Stimulated activated effector memory CD8-positive, alpha-beta T cell treated with anti-CD3 and anti-CD28 coated beads, Interleukin-12 subunit alpha, Interleukin-12 subunit beta, amount 100 ng/mL, for 72 hours (primary cell): ENCODE measurements around the gene ZBTB8A.
"Not testable (repeated sequence)": the region's sequence is repeated elsewhere in the genome, so short reads cannot be mapped to it uniquely, and the experiment has no call there.

Source experiments
- ATAC-seq: fragments of 150-1000 bp; cut with Tn5 transposase; 2 replicates; pipeline ENCODE4 v1.10.0; 2021
- DNase-seq, 2 donors: peaks; one replicate each; pipeline ENCODE4 v3.0.0; 2021 to 2022; ENCODE audit warnings: low spot score in 2 of 2
- H3K27ac Mint-ChIP-seq: one replicate; pipeline ENCODE4 v1.8.0; 2022; ENCODE audit warnings: mild to moderate bottlenecking, mixed read lengths
- H3K36me3 Mint-ChIP-seq: one replicate; pipeline ENCODE4 v1.8.0; 2022; ENCODE audit warnings: mild to moderate bottlenecking, mixed read lengths
- H3K4me1 Mint-ChIP-seq: one replicate; pipeline ENCODE4 v1.8.0; 2022; ENCODE audit warnings: mixed read lengths
- H3K4me3 Mint-ChIP-seq: one replicate; pipeline ENCODE4 v1.8.0; 2022; ENCODE audit warnings: mild to moderate bottlenecking, mixed read lengths
- H3K9me3 Mint-ChIP-seq: one replicate; pipeline ENCODE4 v1.8.0; 2022; ENCODE audit warnings: mixed read lengths

The ZBTB8A gene

DNA sequence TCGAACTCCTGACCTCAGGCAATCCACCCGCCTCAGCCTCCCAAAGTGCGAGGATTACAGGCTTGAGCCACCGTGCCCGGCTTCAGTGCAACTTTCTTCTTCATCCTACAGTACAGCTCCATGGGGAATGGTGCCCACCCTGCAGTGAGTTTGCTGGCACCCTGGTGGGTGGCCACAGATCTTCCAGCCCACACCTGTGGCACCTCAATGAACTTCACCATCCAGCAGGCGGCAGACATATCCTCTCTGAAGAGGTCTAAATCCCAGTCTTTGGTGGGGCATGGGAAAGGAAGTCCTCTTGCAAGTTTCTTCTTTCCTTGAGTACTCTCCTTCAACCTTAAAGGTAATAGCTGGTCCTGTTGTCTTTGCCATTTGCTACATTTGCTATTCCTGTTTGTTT is 18.1 kb upstream of the ZBTB8A start:
- DNase-seq (no peak), ATAC-seq (no peak)
- H3K4me1 Mint-ChIP-seq, result peaks cover 12% of the 10 kb centered on the region
- H3K4me3 Mint-ChIP-seq, result peak overlapping the region; percentile 57
- no peaks in the 10 kb centered on the region for H3K36me3 Mint-ChIP-seq
- peak overlapping the region; percentile 48 for H3K27ac Mint-ChIP-seq
- no peaks in the 10 kb centered on the region for H3K9me3 Mint-ChIP-seq

DNA sequence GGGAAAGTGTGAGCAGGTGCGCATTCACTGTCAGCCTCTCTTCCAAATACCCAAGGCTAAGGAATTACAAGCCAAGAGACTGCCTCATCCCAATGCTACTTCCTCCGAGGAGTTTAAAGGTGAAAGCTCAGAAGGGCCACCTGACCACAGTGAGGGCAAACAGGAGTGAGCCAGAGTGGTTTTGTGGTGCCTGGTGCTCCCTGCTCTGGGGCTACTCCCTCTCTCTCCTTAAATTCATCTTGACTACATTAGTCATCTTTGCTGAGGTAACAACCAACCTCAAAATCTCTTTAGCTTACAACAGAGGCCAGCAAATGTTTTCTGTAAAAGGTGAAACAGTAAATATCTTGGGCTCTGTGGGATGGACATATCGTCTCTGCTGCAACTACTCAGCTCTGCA is 14.2 kb upstream of the ZBTB8A start:
- Mint-ChIP-seq H3K4me3 (no peak overlapping the region), H3K27ac (no peak overlapping the region), H3K9me3 (no peaks in the 10 kb centered on the region), H3K36me3 (no peaks in the 10 kb centered on the region), H3K4me1 (peaks cover 11% of the 10 kb centered on the region)
- ATAC-seq, result peak; percentile 47
- no peak for DNase-seq

DNA sequence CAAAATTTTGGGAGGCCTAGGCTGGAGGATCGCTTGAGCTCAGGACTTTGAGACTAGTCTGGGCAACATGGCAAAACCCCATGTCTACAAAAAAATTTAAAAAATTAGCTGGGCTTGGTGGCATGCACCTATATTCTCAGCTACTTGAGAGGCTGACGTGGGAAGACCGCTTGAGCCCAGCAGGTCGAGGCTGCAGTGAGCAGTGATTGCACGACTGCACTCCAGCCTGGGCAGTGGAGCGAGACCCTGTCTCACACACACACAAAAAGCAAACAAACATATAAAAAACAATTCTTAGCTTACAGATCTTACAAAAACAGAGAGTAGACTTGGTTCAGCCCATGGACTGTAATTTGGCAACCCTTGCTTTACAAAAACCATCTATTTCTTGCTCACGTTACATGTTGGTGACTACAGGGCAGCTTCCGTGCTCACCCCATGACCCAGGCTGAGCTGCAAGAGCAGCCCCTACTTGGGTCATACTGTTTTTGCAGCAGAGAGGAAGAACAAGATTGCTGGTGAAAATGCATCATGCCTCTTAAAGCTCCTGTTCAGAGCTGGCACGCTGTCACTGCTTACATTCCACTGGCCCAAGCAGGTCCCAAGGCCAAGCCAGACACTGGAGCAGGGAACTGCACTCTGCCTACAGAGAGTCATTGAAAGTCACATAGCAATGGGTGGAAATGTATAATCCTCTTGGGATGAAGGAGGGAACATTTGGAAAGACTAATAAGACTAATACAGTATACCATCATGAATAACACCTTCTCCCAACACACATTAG is 13.4 kb upstream of the ZBTB8A start:
- peaks cover 6% of the 10 kb centered on the region for H3K4me1 Mint-ChIP-seq
- H3K9me3 Mint-ChIP-seq, result no peaks in the 10 kb centered on the region
- H3K4me3 Mint-ChIP-seq, result no peak overlapping the region
- no peaks in the 10 kb centered on the region for H3K36me3 Mint-ChIP-seq
- DNase-seq, result no peak
- ATAC-seq, result no peak
- H3K27ac Mint-ChIP-seq, result no peak overlapping the region

DNA sequence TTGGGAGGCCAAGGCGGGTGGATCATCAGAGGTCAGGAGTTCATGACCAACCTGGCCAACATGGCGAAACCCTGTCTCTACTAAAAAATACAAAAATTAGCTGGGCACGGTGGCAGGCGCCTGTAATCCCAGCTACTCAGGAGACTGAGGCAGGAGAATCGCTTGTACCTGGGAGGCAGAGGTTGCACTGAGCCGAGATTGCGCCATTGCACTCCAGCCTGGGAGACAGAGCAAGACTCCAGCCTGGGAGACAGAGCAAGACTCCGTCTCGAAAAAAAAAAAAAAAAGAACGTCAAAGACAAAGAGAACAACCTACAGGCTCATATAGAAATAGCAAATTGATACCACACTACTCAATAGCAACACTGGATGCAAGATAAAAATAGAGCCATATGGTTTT is 10.7 kb upstream of the ZBTB8A start:
- not testable (repeated sequence) for H3K9me3 Mint-ChIP-seq, H3K27ac Mint-ChIP-seq, ATAC-seq, H3K36me3 Mint-ChIP-seq, H3K4me1 Mint-ChIP-seq, DNase-seq, H3K4me3 Mint-ChIP-seq

DNA sequence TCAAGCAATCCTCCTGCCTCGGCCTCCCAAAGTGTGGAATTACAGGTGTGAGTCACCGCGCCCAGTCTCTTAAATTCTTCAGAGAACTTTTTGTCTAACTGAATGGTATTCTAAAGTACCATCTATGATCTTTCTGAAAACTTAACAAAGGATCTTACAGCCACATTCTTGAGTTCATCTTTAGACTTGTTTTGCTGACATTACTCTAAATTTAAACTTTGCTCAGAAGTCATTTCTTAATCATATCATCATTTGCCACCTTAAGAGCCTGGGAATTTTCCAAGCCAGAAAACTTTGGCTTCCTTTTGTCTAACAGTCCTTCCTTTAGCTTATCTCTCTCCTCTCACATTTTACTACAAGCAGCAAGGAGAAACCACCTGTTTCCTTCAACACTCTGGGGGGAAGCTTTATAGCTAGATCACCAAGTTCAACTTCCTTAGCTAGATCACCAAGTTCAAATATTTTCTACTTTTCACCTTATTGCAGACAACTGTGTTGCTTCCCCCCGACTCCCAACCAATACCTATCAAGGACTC is 5.4 kb upstream of the ZBTB8A start:
- ATAC-seq (no peak), DNase-seq (no peak)
- Mint-ChIP-seq H3K9me3 (no peaks in the 10 kb centered on the region), H3K4me3 (no peak overlapping the region), H3K27ac (no peak overlapping the region), H3K36me3 (no peaks in the 10 kb centered on the region), H3K4me1 (peaks cover under 1% of the 10 kb centered on the region)

DNA sequence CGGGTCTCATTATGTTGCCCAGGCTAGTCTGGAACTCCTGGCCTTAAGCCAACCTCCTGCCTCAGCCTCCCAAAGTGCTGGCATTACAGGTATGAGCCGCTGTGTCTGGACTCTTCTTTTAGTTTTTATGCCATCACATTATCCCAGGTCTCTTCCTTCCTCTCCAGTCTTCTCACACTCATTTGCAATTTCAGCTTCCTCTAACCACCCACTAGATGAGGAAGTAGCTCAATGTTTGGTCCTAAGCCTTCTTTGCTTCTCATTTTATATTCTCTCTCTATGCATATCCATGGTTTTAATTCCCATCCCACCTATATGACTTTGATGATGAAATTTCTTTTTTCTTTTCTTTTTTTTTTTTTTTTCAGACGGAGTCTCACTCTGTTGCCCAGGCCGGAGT is 3.1 kb upstream of the ZBTB8A start:
- ATAC-seq (no peak), DNase-seq (no peak)
- Mint-ChIP-seq H3K4me3 (no peak overlapping the region), H3K27ac (no peak overlapping the region), H3K4me1 (peaks cover 11% of the 10 kb centered on the region), H3K36me3 (no peaks in the 10 kb centered on the region), H3K9me3 (no peaks in the 10 kb centered on the region)

DNA sequence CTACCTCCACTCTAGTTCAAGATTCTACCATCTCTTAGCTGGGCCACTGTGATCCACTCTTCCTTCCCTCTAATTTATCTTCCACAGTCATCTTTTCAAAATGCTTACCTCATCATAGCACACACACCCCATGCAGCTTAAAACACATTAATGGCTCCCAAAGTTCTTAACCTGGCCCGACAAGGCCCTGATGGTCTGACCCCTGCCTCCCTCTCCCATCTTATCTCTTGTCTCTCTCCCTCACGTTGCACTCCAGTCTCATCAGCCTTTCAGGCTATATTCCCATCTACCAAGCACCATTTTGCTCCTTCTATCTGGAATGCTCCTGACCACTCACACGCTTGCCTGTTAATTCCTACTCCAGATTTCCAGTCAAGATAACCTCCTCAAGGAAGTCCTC is 2.5 kb upstream of the ZBTB8A start:
- ATAC-seq, result no peak
- no peaks in the 10 kb centered on the region for H3K36me3 Mint-ChIP-seq
- H3K27ac Mint-ChIP-seq, result no peak overlapping the region
- peaks cover 11% of the 10 kb centered on the region for H3K4me1 Mint-ChIP-seq
- no peak for DNase-seq
- H3K9me3 Mint-ChIP-seq, result no peaks in the 10 kb centered on the region
- no peak overlapping the region for H3K4me3 Mint-ChIP-seq

DNA sequence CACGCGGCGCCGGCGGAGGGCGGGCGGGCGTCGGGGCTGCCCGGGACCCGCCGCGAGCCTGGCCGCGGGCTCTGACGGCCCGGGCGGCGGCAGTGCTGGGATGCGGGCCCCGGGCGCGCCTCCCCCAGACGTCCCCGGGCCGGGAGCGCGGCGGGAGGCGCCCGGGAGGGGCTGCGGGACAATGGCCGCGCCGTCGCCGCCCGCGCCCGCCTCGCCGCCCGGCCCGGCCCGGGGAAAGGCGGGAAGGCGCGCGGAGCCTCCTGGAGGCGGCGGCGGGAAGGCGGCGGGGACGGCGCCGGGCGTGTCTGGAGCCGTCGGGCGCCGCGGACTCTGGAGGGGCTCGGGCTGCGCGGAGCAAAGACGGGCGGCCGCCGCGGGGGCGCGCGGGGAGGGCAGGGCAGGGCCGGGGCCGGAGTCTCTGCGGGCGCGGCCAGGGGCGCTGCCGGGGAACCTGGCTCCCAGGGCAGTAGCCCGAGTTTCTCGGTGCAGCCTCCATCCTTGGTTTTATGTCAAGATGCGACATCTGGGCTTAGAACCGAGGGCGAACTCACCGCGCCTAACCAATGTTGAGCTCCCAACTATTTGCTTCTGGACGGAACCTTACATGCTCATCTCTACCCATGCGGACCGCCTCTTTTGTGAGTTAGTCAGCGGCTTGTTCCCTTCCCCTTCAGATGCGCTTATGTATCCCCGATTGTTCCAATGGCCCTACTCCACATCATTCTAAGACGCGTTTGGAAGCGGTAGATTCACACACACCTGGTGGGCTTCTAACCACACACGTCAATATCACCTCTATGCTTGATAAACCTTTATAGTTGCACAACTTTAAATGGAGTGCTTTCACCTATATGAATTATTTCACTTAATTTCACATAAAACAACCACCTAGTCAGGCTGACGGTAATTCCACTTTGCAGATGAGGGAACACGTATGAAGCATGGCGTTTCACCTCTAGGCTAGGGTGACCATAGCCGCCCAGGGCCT is 651 bp downstream of the ZBTB8A start:
- peak; percentile 65 for ATAC-seq
- Mint-ChIP-seq H3K36me3 (no peaks in the 10 kb centered on the region), H3K4me1 (peaks cover 11% of the 10 kb centered on the region), H3K4me3 (peak overlapping the region; percentile 68), H3K27ac (peak overlapping the region; percentile 27), H3K9me3 (no peaks in the 10 kb centered on the region)
- peak in 1 of 2 donors; percentile 48 for DNase-seq

DNA sequence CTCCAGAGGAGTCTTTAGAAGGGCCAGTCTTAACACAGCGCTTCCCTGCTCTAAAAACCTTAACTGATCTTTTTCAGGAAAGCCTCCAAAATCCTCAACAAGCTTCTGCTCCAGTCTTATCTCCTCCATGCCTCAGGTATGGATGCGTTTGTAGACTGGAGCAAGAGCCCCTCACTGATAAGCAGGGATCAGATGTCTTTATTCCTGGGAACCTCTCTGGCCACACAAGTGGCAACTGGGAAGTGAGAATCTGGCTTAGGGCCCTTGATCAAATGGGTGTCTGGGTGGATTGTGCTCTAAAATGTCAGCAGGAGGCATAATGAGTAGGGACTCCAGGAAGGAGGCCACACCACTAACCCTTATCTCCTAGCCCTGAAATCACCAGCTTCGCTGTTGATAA is 1.4 kb downstream of the ZBTB8A start:
- H3K36me3 Mint-ChIP-seq, result no peaks in the 10 kb centered on the region
- no peaks in the 10 kb centered on the region for H3K9me3 Mint-ChIP-seq
- H3K4me1 Mint-ChIP-seq, result peaks cover 11% of the 10 kb centered on the region
- no peak for DNase-seq
- no peak for ATAC-seq
- no peak overlapping the region for H3K27ac Mint-ChIP-seq
- peak overlapping the region; percentile 68 for H3K4me3 Mint-ChIP-seq

DNA sequence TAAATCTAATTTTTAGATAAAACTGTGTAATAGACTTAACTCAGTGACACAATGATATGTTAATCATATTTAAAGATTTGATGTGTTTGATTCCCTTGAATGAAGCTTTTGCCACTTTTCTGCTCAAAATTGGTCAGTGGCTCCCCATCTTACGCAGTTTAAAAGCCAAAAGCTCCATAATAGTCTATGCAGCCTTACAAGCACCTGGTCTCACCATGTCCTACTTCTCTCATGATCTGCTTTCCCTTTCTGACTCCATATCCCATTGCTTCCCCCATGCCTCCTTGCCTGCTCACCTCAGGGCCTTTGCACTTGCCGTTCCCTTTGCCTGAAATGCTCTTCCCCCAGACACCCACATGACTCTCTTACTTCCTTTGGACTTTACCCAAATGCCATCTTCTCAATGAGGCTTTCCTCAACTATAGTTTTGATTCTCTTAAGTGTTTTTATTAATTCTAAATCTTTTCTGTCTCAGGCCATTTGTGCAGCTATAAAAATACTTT is 1.9 kb downstream of the ZBTB8A start:
- Mint-ChIP-seq H3K4me1 (peaks cover 11% of the 10 kb centered on the region), H3K36me3 (no peaks in the 10 kb centered on the region), H3K9me3 (no peaks in the 10 kb centered on the region), H3K27ac (no peak overlapping the region), H3K4me3 (no peak overlapping the region)
- ATAC-seq (no peak), DNase-seq (no peak)

DNA sequence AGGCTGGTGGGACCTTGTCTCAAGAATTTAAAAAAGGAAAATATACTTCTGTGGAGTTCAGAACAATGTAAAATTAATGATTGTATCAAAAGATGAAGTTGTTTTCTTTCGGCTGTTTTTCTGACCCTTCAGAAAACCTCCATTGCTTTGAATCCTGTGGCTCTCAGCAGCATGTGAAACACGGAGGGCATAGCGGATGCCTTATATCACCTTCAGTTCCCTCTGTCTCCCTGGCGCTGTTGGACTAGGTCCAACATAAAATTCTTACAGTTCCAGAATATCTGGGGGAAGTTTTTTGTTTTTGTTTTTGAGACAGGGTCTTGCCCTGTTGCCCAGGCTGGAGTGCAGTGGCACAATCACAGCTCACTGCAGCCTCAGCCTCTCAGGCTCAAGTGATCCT is 7.4 kb downstream of the ZBTB8A start:
- H3K4me1 Mint-ChIP-seq, result no peaks in the 10 kb centered on the region
- ATAC-seq (no peak), DNase-seq (no peak)
- no peak overlapping the region for H3K4me3 Mint-ChIP-seq
- H3K27ac Mint-ChIP-seq, result no peak overlapping the region
- no peaks in the 10 kb centered on the region for H3K9me3 Mint-ChIP-seq
- H3K36me3 Mint-ChIP-seq, result no peaks in the 10 kb centered on the region

DNA sequence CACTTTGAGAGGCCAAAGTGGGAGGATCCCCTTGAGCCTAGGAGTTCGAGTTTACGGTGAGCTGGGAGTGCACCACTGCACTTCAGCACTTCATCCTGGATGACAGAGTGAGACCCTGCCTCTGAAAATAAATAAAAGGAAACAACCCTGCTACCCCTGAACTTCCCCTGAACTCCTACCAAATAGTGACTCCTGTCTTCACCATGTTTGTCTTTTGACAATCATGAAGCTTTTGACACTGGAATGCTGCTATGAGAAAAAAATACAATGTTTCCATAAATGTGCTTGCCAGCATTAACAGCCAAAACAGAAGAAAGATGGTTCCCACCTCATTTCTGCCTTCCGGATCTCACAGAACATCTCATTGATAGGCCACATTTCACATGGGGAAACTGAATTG is 10.4 kb downstream of the ZBTB8A start:
- no peaks in the 10 kb centered on the region for H3K9me3 Mint-ChIP-seq
- no peak for DNase-seq
- H3K36me3 Mint-ChIP-seq, result no peaks in the 10 kb centered on the region
- H3K4me3 Mint-ChIP-seq, result no peak overlapping the region
- no peaks in the 10 kb centered on the region for H3K4me1 Mint-ChIP-seq
- ATAC-seq, result no peak
- no peak overlapping the region for H3K27ac Mint-ChIP-seq

DNA sequence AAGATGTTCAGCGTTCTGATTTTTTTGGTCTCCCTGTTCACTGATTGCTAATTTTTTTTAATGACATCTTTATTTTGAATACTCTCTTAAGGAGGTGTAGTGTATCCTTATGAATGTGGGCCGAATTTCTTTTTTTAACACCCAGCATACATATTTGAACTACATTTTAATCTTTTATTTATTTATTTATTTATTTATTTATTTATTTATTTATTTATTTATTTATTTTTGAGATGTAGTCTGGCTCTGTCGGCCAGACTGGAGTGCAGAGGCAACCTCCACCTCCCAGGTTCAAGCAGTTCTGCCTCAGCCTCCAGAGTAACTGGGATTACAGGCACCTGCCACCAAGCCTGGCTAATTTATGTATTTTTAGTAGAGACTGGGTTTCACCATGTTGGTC is 15.1 kb downstream of the ZBTB8A start:
- no peak for DNase-seq
- Mint-ChIP-seq H3K4me1 (no peaks in the 10 kb centered on the region), H3K9me3 (no peaks in the 10 kb centered on the region), H3K4me3 (no peak overlapping the region), H3K36me3 (no peaks in the 10 kb centered on the region), H3K27ac (no peak overlapping the region)
- no peak for ATAC-seq

DNA sequence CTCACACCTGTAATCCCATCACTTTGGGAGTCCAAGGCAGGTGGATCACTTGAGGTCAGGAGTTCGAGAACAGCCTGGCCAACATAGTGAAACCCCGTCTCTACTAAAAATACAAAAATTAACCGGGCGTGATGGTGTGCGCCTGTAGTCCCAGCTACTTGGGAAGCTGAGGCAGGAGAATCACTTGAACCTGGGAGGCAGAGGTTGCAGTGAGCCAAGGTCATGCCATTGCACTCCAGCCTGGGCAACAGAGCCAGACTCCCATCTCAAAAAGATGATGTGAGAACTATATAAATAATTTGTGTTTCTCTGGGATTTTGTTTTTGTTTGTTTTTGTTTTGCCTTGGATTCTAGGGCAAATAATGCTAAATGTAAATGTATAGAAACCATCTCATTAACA is 17.8 kb downstream of the ZBTB8A start:
- not testable (repeated sequence) for DNase-seq, H3K36me3 Mint-ChIP-seq

DNA sequence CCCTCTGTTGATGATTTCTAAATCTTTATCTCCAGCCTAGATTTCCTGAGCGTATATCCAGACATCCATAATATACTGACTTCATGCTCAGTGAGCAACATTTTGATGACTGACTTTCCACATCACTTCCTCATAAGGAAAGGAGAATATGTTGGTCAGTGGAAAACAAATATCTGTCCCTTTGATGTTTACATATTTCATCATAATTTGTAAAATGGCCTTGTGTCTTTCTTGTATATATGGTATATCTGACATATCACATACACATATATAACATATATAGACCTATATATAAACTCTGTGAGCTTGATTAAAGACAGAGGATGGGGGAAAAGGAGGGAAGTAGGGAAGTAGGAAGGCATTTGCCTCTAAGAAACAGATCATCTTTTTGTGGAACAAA is 18.6 kb downstream of the ZBTB8A start:
- ATAC-seq (no peak), DNase-seq (no peak)
- Mint-ChIP-seq H3K9me3 (no peaks in the 10 kb centered on the region), H3K4me3 (no peak overlapping the region), H3K4me1 (no peaks in the 10 kb centered on the region), H3K27ac (no peak overlapping the region), H3K36me3 (no peaks in the 10 kb centered on the region)

More for the DNA sequence above, 17.8 kb downstream of the ZBTB8A start:
- H3K4me3 Mint-ChIP-seq, H3K27ac Mint-ChIP-seq, H3K9me3 Mint-ChIP-seq, ATAC-seq, H3K4me1 Mint-ChIP-seq: not testable (repeated sequence)
